HAP-1 (cell line): ENCODE results near the gene PNMA6E.

Experiments
- DNase-seq, 2 experiments: peaks; one replicate each; pipeline ENCODE4 v3.0.0-alpha.2; 2016 to 2020; ENCODE audit warnings: low spot score in 2 of 2
- H3K27me3 ChIP-seq: fragments of 250-450 bp; sonication (Bioruptor Pico); 2 replicates; pipeline ENCODE4 v1.5.1; 2020; ENCODE audit warnings: low read depth, mild to moderate bottlenecking, moderate library complexity
- H3K36me3 ChIP-seq: fragments of 250-450 bp; sonication (Bioruptor Pico); replicated peaks from 2 replicates; pipeline ENCODE4 v1.5.1; 2020; ENCODE audit warnings: mild to moderate bottlenecking
- H3K4me1 ChIP-seq: fragments of 250-450 bp; sonication (Bioruptor Pico); 2 replicates; pipeline ENCODE4 v1.5.1; 2020; ENCODE audit warnings: mild to moderate bottlenecking
- H3K4me3 ChIP-seq: fragments of 250-450 bp; sonication (Bioruptor Pico); 2 replicates; pipeline ENCODE4 v1.5.1; 2020; ENCODE audit warnings: mild to moderate bottlenecking, moderate library complexity
- H3K9me3 ChIP-seq: fragments of 250-450 bp; sonication (Bioruptor Pico); 2 replicates; pipeline ENCODE4 v1.5.1; 2020; ENCODE audit warnings: mild to moderate bottlenecking, moderate library complexity
- in situ Hi-C: fragments of 300-500 bp; cut with MboI; formaldehyde crosslinking; loops from 3 replicates; pipeline ENCODE4 v1.14.3; 2020; ENCODE audit warnings: low sequenced_read_pairs, inconsistent platforms, mixed read lengths

The PNMA6E gene

GRCh38 chrX:153421856-153422255 is 20.7 kb upstream of the PNMA6E start:
- in situ Hi-C loops = no loop called here
- Histone ChIP-seq H3K9me3 (no peaks in the 10 kb centered on the region), H3K4me1 (no peaks in the 10 kb centered on the region), H3K36me3 (no peaks in the 10 kb centered on the region), H3K4me3 (no peak overlapping the region), H3K27me3 (no peaks in the 10 kb centered on the region)
- DNase-seq = no peak

- Histone ChIP-seq H3K4me3 (no peak overlapping the region), H3K27me3 (no peaks in the 10 kb centered on the region), H3K4me1 (no peaks in the 10 kb centered on the region), H3K36me3 (no peaks in the 10 kb centered on the region), H3K9me3 (no peaks in the 10 kb centered on the region)
- in situ Hi-C loops = no loop called here
- DNase-seq = no peak
Measured at GRCh38 chrX:153420851-153421599, 19.9 kb upstream of the PNMA6E start.

- H3K9me3 ChIP-seq = no peaks in the 10 kb centered on the region
- H3K4me1 ChIP-seq = no peaks in the 10 kb centered on the region
- in situ Hi-C loops = no loop called here
- H3K36me3 ChIP-seq = no peaks in the 10 kb centered on the region
- no peak for DNase-seq
- no peaks in the 10 kb centered on the region for H3K27me3 ChIP-seq
- no peak overlapping the region for H3K4me3 ChIP-seq
Measured at GRCh38 chrX:153417637-153418036, 16.5 kb upstream of the PNMA6E start.

- no peaks in the 10 kb centered on the region for H3K9me3 ChIP-seq
- DNase-seq = peak in 1 of 2 experiments; percentile 33
- in situ Hi-C loops = no loop called here
- H3K4me3 ChIP-seq = no peak overlapping the region
- H3K27me3 ChIP-seq = peaks cover 3% of the 10 kb centered on the region
- no peaks in the 10 kb centered on the region for H3K36me3 ChIP-seq
- H3K4me1 ChIP-seq = no peaks in the 10 kb centered on the region
Measured at GRCh38 chrX:153416781-153417450, 15.8 kb upstream of the PNMA6E start.

- in situ Hi-C loops = no loop called here
- H3K36me3 ChIP-seq = no peaks in the 10 kb centered on the region
- H3K4me1 ChIP-seq = no peaks in the 10 kb centered on the region
- DNase-seq = no peak
- H3K4me3 ChIP-seq = no peak overlapping the region
- H3K9me3 ChIP-seq = no peaks in the 10 kb centered on the region
- peaks cover 11% of the 10 kb centered on the region for H3K27me3 ChIP-seq
Measured at GRCh38 chrX:153414856-153415510, 13.8 kb upstream of the PNMA6E start.

- no peaks in the 10 kb centered on the region for H3K9me3 ChIP-seq
- in situ Hi-C loops = no loop called here
- no peak overlapping the region for H3K4me3 ChIP-seq
- no peaks in the 10 kb centered on the region for H3K36me3 ChIP-seq
- peaks cover 11% of the 10 kb centered on the region for H3K27me3 ChIP-seq
- no peaks in the 10 kb centered on the region for H3K4me1 ChIP-seq
- DNase-seq = no peak
Measured at GRCh38 chrX:153413731-153414130, 12.6 kb upstream of the PNMA6E start.

GRCh38 chrX:153412746-153413720 is 11.9 kb upstream of the PNMA6E start:
- DNase-seq = no peak
- H3K4me3 ChIP-seq = no peak overlapping the region
- H3K9me3 ChIP-seq = no peaks in the 10 kb centered on the region
- no peaks in the 10 kb centered on the region for H3K36me3 ChIP-seq
- H3K4me1 ChIP-seq = no peaks in the 10 kb centered on the region
- in situ Hi-C loops = no loop called here
- peaks cover 11% of the 10 kb centered on the region for H3K27me3 ChIP-seq

GRCh38 chrX:153411988-153412574 is 10.9 kb upstream of the PNMA6E start:
- H3K4me1 ChIP-seq = no peaks in the 10 kb centered on the region
- H3K4me3 ChIP-seq = peak overlapping the region; percentile 26
- in situ Hi-C loops = no loop called here
- H3K9me3 ChIP-seq = no peaks in the 10 kb centered on the region
- DNase-seq = peak in 1 of 2 experiments; percentile 18
- H3K36me3 ChIP-seq = no peaks in the 10 kb centered on the region
- H3K27me3 ChIP-seq = peaks cover 12% of the 10 kb centered on the region

GRCh38 chrX:153411255-153411987 is 10.3 kb upstream of the PNMA6E start, which contains the start of gene ZFP92:
ZFP92 (plus strand) TSS chrX:153411472; CDS start chrX:153418323, 6,851 bp downstream.
- in situ Hi-C loops = no loop called here
- no peaks in the 10 kb centered on the region for H3K4me1 ChIP-seq
- peak in 1 of 2 experiments; percentile 26 for DNase-seq
- no peaks in the 10 kb centered on the region for H3K9me3 ChIP-seq
- H3K4me3 ChIP-seq = peak within 1 kb of the TSS; percentile 26
- no peaks in the 10 kb centered on the region for H3K36me3 ChIP-seq
- peaks cover 14% of the 10 kb centered on the region for H3K27me3 ChIP-seq

- no peak for DNase-seq
- in situ Hi-C loops = no loop called here
- Histone ChIP-seq H3K27me3 (peaks cover 14% of the 10 kb centered on the region), H3K9me3 (no peaks in the 10 kb centered on the region), H3K4me1 (no peaks in the 10 kb centered on the region), H3K4me3 (no peak overlapping the region), H3K36me3 (no peaks in the 10 kb centered on the region)
Measured at GRCh38 chrX:153410888-153411254, 9.7 kb upstream of the PNMA6E start.

GRCh38 chrX:153410373-153410772 is 9.2 kb upstream of the PNMA6E start:
- no peak overlapping the region for H3K4me3 ChIP-seq
- no peaks in the 10 kb centered on the region for H3K36me3 ChIP-seq
- no peaks in the 10 kb centered on the region for H3K4me1 ChIP-seq
- DNase-seq = no peak
- H3K9me3 ChIP-seq = no peaks in the 10 kb centered on the region
- in situ Hi-C loops = no loop called here
- peaks cover 14% of the 10 kb centered on the region for H3K27me3 ChIP-seq

GRCh38 chrX:153409414-153410101 is 8.4 kb upstream of the PNMA6E start:
- Histone ChIP-seq H3K4me1 (no peaks in the 10 kb centered on the region), H3K27me3 (peaks cover 18% of the 10 kb centered on the region), H3K9me3 (no peaks in the 10 kb centered on the region), H3K4me3 (no peak overlapping the region), H3K36me3 (no peaks in the 10 kb centered on the region)
- no peak for DNase-seq
- in situ Hi-C loops = no loop called here
